GM21717 (cell line): ENCODE results near the gene CR2.
"Not testable (repeated sequence)": the region's sequence is repeated elsewhere in the genome, so short reads cannot be mapped to it uniquely, and the experiment has no call there.

Source experiments
- ATAC-seq: cut with Tn5 transposase; IDR thresholded peaks from one replicate; pipeline ENCODE4 v1.9.1; 2021; ENCODE audit warnings: mild to moderate bottlenecking, moderate library complexity; ENCODE audit not compliant: unreplicated experiment

Gene CR2

DNA sequence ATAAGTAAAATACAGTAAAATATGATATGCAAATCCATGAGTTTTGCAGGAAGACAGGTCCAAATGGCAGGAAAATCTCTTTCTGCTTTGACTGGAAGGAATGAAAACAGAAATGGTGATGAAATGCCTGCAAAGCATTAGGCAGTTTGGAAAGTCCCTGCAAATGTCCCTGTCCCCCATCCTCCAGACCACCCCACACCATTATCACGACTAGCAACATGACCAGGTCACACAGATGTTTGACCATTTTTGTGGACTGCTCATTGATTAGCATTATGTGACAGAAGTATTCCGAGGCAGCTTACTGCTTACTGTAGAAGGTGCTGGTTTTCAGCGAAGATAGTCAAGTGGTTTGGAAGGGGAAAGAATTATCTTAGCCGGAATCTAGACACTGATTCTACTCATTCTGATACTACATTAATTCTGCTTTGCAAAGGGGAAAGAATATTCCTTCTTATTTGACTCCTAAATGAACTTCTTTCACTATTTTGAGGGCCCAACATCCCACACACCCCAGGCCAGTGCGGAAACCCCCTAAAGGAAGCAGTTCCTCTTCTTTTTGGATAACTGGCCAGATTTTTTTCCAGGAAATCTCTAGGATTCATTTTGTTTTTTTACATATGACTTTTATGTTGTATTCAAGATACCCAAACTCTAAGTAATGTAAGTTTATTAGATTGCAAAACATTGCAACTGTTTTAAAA lies 9.5 kb upstream of the CR2 start:
- peak; percentile 51 for ATAC-seq

DNA sequence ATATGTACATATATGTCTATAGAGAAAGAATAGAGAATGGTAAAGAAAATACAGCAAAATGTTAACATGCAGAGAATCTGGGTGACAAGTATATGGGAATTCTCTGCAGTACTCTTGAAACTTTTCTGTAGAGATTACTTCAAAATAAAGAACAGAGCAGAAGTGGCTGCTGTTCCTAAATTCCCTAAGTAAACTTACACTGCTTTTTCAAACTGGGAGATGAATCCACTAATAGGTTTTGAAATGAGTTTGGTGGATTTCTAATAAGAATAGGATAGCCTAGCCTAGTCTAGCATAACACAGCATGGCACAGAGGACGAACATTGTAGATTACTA lies 450 bp upstream of the CR2 start:
- no peak for ATAC-seq

DNA sequence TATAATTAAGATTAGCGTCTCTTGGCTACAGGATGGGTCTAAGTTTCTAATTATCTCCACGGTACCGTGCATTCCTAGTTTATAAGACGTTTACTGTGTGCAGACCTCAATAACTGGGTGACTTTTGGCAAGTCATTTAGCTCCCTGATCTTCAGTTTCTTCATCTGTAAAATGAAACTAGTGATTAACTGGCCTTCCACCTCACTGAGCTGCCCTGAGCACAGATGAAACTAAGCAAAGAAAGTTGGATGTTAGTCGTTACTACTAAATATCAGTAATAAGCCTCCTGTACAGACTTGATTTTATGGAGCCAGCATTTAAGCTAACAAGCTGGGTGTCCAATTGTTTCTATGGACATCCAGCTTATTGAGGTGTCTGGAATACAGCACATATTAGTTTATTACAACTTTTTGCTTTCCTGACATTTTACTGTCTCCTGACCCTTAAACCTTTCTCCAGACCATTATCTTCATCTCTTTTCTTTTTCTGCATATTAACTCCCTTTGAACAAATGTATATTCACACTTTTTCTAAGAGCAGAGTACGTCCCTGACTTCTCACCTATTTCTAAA lies 1.1 kb downstream of the CR2 start:
- peak; percentile 31 for ATAC-seq

DNA sequence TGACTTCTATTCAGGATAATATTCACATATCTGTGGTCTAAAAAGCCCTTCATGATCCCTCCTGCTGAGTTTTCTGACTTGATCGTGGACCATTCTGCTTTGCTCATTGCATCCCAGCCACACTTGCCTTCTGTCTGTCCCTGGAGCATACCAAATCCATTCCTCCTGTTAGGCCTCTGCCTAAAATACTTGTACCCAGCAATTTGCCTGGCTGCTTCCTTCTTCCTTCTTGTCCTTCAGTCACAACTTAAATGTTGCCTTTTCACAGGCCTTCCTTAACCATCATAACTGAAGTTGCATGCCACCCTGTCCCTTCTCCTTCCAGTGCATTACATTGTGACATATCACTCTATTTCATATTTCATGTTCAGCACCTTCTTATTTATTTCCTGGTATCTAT lies 4.3 kb downstream of the CR2 start:
- ATAC-seq, result no peak

DNA sequence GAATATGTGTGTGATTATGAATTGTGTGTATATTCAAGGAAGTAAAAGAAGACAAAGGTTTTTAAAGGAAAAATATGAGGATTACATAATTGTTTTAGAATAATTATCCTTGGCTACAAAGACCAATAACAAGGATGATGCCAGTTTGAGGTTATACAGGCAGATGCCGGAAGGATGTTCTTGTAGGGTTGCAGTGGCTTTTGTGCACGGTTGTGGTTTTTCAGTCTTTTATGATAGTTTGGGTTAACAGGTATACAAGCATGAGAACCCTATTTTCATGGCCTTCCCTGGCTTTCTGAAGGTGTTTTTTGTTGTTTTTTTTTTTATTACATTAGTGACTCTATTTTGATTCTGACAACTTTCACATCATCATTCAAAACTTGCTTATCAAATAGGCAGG lies 4.9 kb downstream of the CR2 start:
- ATAC-seq, result no peak

DNA sequence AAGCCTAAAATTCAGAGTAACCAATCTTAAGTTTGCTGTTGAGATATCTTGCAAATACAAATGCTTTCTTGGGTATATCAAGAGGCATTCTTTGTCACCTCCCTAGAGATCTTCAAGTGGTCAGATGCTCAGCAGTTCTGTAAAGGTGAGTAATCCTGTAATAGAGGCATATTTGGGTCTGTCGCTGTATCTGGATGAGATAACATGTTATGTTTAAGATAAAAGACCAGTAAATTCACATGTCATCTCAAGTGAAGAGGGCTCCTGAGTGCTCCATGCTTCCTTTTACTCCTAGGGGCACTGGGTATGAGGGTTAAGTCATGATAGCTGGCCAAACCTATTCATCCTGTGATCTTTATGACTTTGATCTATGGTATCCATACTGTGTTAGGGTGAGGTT lies 7.5 kb downstream of the CR2 start:
- no peak for ATAC-seq

DNA sequence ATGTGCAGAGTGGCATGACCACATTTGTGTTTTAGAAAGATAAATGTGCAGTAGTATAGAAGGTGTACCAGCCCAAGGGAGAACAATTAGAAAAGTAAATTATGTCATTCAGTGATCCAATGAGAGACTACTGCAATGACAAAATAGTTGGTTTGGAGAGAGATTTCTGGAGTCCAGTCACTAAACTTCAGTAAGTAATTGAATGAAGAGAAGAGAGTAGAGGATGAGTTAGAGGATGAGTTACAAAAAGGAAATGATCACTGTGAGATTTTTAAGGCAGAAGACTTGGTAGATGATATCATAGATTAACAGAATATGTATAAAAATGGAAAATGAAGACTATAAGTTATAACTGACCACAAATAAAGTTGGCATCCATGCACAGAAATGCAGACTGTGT lies 8.4 kb downstream of the CR2 start:
- no peak for ATAC-seq

DNA sequence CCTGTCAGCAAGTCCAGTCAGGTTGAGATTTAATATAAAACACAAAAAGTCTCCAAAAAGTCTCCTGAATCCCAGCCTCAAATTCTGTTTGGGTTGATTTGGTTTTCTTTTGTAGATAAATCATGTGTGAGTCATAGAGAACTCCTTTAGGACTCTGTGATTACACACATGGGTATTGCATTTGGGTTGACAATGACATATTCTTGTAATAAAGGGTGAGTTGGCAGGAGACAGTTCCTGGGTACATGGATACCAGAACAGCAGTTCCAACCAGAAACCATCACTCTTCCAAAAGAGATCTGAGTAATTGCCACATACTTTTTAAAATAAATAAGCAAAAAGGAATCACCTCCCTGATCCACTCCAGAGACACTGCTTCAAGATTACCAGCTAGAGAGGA lies 8.9 kb downstream of the CR2 start:
- no peak for ATAC-seq

DNA sequence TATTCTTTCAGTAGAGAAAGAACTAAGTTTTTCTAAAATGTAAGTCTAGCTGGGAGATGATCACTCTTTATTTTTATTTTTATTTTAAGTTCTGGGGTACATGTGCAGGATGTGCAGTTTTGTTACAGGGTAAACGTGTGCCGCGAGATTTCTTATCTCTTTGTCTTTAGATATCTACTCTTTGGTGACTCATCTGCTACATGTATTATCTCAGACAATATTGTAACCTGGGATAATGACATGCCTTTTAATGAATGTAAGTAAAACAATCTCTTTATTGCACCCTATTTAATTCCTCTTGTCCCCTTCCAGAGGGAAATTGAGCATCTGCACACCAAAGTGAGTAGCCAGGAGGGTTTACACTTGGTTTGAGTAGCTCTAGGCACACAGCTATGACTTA lies 9.4 kb downstream of the CR2 start:
- no peak for ATAC-seq

DNA sequence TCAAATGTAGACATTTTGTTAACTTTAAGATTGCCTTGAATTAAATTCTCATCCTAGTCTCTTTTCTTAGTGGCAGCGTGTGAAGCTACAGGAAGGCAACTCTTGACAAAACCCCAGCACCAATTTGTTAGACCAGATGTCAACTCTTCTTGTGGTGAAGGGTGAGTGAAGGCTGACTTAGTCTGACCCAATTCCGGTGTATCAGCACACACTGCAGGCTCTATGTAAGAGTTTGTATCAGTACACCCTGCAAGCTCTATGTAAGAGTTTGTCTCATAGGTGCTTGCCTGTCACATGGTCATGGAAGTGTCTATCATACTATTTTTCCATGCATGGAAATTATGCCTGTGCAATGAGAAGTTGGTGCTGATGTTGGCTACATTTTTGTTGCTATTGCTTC lies 16.8 kb downstream of the CR2 start:
- no peak for ATAC-seq

DNA sequence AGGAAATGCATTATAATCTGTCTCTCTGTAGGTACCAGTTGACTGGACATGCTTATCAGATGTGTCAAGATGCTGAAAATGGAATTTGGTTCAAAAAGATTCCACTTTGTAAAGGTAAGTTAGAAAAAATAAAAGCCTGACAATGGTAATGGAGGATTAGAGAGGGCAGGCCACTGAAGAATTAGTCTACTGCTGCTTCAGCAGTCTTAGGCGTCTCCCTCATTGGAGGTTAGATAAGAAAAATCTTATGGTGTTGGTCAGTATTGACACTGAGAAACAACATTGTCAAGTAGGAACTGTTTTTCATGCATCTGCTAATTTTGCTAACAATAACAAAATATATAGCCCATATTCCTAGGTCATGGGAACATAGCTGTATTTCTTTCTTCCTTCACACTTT lies 20.1 kb downstream of the CR2 start:
- ATAC-seq, result no peak

DNA sequence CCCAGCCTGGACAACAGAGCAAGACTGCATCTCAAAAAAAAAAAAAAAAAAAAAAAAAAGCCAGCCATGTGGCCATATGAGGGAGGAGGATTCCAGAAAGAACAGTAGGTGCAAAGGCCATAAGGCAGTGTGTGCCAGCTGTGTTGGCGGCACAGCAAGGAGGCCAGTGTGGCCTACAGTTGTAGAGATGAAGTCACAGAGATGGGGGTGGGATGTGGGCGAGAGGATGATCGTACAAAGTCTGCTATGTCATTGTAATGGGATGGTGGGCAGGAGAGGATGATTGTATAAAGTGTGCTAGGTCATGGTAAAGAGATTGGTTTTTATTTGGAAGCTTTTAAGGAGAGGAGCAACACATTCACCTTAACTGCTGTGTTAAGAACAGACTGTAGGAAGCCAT lies 32.1 kb downstream of the CR2 start:
- no peak for ATAC-seq

DNA sequence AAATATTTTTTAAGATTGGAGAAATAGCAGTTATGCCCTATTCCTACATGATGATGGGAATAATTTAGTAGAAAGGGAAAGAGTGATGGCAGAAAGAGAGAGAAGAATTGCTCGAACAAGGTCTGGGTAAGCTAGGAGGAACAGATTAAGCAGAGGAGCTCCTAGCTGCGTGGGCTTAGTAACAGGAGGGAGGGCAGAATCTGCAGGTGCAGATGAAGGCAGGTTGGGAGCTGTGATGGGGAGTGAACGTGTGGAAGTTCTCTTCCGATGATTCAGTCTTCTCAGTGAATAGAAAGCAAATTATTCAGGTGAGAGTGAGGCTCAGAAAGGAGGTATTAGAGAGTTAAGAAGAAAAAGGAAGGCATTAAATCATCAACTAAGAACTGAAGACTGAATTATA lies 33.5 kb downstream of the CR2 start:
- no peak for ATAC-seq

DNA sequence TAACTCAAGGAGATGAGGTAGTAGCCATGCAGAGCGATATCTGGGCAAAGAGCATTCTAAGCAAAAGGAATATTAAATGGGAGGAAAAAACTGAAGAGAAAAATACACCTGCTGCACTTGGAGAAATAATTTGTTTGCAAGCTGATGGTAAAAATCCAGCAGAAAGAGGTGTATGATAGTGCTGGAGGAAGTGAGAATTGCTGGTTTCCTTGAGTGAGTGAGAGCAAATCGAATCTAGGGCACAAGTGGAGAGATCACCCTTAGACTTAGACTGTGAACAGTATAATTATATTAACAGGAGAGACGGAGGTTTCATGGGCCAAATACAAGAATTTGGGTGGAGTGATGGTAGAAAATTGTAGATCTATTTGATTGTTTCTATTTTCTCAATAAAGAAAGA lies 39.1 kb downstream of the CR2 start:
- no peak for ATAC-seq

DNA sequence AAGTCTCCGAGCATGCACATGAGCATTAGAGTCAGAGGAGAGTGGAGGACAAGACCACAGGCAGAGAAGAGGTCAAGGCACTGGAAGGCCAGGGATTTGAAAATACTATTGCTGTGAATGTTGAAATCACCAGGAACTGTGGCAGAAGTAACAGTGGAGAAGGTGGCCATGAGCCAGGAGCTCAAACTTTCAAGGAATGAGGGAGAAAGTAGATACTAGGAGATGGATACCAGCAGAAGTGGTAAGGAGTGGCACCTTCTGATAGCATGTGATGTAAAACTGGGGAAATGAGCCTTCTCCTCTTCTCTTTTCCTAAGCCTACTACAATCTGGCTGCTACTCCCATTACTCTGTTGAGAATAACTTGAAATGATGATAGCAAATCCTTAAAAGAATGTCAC lies 40.0 kb downstream of the CR2 start:
- no peak for ATAC-seq

DNA sequence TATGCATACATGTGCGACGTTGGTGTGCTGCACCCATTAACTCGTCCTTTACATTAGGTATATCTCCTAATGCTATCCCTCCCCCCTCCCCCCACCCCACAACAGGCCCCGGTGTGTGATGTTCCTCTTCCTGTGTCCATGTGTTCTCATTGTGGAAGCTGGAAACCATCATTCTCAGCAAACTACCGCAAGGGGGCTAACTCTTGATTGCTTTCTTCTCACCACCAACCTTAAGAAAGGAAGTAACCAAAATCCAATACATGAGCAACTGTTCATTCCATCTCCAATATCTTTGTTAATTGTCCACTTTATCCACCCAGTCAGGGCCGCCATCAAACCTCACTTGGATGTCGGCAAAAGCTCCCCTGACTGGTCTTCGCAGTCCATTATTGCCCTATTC lies 41.2 kb downstream of the CR2 start:
- ATAC-seq, result not testable (repeated sequence)

DNA sequence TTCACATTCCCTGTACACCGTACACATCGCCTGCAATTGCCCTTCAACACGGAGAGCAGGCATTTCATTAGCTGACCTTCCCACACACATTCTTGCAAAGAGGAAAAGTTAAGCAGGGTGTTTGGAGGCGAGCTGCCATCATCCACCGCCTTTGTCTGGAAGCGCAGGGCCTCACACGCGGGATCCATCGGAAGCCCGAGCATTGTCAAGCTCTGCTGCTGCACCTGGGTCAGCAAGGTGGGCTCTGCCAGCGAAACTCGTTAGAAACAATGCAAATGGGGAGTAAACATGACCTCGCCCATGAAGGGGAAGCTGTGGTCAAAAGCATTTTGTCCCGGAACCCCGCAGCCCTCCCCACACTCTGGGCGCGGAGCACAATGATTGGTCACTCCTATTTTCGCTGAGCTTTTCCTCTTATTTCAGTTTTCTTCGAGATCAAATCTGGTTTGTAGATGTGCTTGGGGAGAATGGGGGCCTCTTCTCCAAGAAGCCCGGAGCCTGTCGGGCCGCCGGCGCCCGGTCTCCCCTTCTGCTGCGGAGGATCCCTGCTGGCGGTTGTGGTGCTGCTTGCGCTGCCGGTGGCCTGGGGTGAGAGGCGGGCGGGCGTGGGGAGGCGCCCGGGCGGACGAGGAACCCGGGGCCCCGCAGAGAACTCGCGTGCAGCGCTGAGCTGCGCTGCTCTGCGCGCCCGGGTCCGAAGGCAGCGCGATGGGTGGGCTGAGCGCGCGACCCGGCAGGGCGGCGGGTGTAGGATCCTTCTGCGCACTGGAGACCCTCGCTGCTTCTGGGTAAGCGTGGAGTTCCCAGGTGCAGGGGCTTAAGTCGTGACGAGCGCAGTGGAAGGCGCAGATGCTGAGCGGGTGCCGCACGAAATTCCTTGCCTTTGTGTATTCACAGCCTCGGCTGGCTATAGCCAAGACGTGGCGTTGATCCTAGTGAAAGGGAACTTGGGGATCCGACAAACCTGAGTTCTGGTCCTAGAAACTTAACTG lies 42.0 kb downstream of the CR2 start, which contains the start of gene CR1:
Gene CR1 (plus strand): TSS at position 357 of the 992 bp plus-strand sequence. CDS start 111 bp downstream, at position 468.
- ATAC-seq, result peak; percentile 47

DNA sequence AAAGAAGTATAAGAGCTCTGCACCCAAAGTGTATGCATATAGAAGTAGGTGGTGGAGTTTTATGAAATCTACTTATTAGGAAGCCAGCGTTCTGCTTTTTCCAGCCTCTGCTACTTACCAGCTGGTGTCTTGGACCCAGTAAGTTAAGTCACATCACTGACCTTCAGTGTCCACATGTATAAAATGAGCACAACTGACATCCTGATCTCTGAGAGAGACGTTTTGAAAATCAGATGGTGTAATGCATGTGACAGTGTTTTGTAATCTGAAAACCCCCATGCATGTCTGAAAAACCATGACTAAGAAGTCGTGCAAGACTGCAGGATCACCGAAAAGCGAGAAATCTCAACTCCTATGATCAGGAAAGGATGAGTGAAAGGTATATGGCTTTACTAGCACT lies 43.8 kb downstream of the CR2 start:
- ATAC-seq, result no peak

DNA sequence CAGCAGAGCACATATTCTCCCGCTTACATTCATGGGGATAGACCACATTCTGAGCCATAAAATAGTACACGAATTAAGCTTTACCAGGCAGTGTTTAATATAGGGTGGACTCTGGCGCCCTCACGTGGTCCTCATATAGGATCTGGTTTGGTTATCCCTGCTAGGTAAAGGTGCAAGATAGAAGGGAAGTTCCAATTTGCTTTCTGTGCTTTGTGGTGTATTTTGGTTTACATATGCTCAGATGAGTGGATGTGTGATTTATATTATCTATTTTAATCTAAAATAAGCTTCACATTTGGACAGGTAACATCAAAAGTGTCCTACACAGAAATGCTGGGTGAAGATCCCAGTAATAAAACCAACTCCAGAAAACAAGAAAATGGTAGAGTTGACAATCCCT lies 45.4 kb downstream of the CR2 start:
- peak; percentile 44 for ATAC-seq

DNA sequence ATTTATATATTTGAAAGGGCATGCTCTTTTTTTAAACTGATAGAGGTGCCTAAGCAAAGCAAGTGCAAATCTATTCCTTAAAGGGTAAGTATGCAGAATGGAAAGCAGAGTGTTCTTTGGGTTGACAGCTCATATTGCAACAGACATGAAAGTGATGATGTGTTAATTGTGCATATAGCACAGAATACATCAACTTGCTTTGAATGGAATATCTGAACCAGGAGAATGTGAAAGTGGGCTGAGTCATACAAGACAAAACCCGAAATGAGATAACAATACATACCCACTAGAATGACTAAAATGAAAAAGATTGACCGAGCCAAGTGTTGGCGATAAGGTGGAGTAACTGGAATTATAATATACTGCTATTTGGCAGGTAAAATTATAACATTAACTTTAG lies 46.2 kb downstream of the CR2 start:
- ATAC-seq, result no peak

DNA sequence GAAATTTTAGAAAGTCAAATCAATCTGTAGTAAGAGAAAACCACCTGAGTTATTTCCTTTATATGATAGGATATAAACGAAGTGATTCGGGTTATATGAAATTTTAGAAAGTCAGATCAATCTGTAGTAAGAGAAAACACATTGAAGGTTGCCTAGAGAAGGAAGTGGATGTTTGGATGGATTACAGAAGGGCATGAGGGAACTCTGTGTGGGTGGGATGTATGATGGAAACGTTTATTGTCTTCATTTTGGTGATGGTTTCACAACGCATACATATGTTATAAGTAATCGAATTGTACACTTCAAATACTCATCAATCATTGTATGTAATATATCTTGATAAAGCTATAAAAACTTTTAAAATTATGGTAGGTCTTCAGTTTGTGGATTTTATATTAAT lies 46.9 kb downstream of the CR2 start:
- ATAC-seq, result no peak

DNA sequence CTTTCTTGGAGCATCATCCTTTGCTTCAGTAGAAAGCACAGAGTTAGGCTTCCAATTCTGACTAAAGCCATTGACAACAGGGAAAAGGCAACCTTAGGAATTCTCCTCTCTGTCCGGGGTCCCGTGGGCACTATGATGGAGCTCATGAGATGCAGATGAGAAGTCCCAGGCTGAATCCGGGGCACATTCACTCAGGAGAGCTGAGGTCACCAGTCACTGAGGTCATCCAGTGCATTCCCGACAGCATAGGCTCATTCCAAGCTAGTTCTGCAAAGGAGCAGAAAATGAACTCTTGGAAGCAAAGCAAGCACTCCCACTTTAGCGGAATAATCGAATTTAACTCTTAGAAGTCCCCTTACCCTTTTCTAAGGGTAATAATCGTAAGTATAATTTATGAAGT lies 48.6 kb downstream of the CR2 start:
- no peak for ATAC-seq
